ENCODE measurements around the gene UPK2.

The UPK2 gene

DNA sequence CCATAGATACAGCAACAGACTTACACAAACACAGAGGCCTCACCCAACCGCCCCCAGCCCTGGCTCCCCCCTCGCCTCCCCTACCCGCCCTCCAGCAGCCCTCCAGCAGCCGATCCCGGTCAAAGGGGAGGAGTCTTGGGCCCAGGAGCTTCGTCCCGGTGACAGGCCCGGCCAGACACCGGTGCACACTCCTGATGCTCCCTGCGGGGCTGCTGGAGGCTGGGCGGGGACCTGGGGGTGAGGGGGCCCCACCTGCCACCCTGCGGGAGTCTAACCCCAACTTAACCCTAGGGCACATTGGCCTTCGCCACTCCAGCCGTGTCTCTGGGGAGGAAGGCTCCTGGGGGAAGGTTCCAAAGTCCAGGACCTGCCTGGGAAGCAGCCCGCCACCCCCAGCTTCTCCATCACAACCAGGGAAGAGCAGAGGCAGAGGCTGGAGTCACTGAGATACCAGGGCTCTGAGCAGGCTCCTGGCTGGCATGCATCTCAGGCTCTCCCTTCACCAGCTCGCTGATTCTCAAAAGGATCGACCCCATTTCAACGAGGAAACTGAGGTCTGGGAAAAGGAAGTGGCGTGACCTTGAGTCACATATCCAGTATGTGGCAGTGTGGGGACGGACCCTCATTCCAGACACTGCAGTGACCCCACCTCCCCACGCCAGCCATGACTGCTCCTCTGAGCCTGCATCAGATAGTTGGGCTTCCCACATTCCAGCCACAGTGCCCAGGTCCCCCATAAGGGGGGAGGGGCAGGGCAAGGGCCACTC lies 44.8 kb upstream of the UPK2 start:
- H3K36me3 ChIP-seq (ENCODE audit: control insufficient read depth in 2 of 2, insufficient read depth in 1 of 2, low read length in 2 of 2) = peaks cover 0 to 17% of the 10 kb centered on the region in 2 experiments; a peak in 1 of 3 replicates
- POLR2A ChIA-PET = interaction anchor here (0.6 to 6.3 kb wide), 4 partner anchors 19 to 121 kb away, joined by 3 to 96 read pairs (median 4); partner anchors contain the start of gene DDX6
- no peaks in the 10 kb centered on the region for H3K9me3 ChIP-seq (ENCODE audit: control insufficient read depth, insufficient read depth, low read depth, low read length)
- CTCF ChIA-PET = interaction anchor here (0.7 to 6.9 kb wide), 2 partner anchors 17 to 449 kb away, joined by 3 to 196 read pairs; partner anchors contain the start of gene BCL9L
- H3K4me1 ChIP-seq (ENCODE audit: control insufficient read depth, insufficient read depth, low read length) = peaks cover 14% of the 10 kb centered on the region
- TF ChIP-seq KLF8 (tag by site-specific recombination; IDR thresholded peaks at IDR 0.05) (0 out of 2 replicates have a peak, but pooled peaks have one; percentile 10), SP7 (tag by site-specific recombination; IDR thresholded peaks at IDR 0.05) (no peak), ZNF600 (tag by site-specific recombination; IDR thresholded peaks at IDR 0.05) (peak; percentile 81), ZNF449 (tag by site-specific recombination; IDR thresholded peaks at IDR 0.05) (peak; percentile 79), ZNF292 (tag by site-specific recombination; IDR thresholded peaks at IDR 0.05; ENCODE audit: borderline replicate concordance, low read depth) (no peak), GLIS1 (tag by site-specific recombination; IDR thresholded peaks at IDR 0.05) (peak; percentile 57), IKZF3 (tag by site-specific recombination; IDR thresholded peaks at IDR 0.05) (peak; percentile 17; the same call in 1 of the 2 replicates), ZNF221 (tag by site-specific recombination; IDR thresholded peaks at IDR 0.05; ENCODE audit: borderline replicate concordance) (no peak), ZNF394 (tag by site-specific recombination; IDR thresholded peaks at IDR 0.05; ENCODE audit: borderline replicate concordance) (peak; percentile 72), KLF16 (tag by site-specific recombination; IDR thresholded peaks at IDR 0.05) (no peak), GLIS2 (tag by site-specific recombination; IDR thresholded peaks at IDR 0.05) (peak; percentile 70)
- TF ChIP-seq, protein P1, sequence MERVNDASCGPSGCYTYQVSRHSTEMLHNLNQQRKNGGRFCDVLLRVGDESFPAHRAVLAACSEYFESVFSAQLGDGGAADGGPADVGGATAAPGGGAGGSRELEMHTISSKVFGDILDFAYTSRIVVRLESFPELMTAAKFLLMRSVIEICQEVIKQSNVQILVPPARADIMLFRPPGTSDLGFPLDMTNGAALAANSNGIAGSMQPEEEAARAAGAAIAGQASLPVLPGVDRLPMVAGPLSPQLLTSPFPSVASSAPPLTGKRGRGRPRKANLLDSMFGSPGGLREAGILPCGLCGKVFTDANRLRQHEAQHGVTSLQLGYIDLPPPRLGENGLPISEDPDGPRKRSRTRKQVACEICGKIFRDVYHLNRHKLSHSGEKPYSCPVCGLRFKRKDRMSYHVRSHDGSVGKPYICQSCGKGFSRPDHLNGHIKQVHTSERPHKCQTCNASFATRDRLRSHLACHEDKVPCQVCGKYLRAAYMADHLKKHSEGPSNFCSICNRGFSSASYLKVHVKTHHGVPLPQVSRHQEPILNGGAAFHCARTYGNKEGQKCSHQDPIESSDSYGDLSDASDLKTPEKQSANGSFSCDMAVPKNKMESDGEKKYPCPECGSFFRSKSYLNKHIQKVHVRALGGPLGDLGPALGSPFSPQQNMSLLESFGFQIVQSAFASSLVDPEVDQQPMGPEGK (tag by site-specific recombination; IDR thresholded peaks at IDR 0.05) = peak; percentile 38; the same call in 1 of the 2 replicates
- TF ChIP-seq, protein P2, sequence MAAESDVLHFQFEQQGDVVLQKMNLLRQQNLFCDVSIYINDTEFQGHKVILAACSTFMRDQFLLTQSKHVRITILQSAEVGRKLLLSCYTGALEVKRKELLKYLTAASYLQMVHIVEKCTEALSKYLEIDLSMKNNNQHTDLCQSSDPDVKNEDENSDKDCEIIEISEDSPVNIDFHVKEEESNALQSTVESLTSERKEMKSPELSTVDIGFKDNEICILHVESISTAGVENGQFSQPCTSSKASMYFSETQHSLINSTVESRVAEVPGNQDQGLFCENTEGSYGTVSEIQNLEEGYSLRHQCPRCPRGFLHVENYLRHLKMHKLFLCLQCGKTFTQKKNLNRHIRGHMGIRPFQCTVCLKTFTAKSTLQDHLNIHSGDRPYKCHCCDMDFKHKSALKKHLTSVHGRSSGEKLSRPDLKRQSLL (tag by site-specific recombination; IDR thresholded peaks at IDR 0.05) = 0 out of 2 replicates have a peak, but pooled peaks have one; percentile 5
- no peak overlapping the region; the same call in none of the 2 replicates for H3K4me3 ChIP-seq (ENCODE audit: low read depth, low read length)
- peak overlapping the region; percentile 64 for H3K27ac ChIP-seq (ENCODE audit: extremely low read depth, low read depth, low read length)

DNA sequence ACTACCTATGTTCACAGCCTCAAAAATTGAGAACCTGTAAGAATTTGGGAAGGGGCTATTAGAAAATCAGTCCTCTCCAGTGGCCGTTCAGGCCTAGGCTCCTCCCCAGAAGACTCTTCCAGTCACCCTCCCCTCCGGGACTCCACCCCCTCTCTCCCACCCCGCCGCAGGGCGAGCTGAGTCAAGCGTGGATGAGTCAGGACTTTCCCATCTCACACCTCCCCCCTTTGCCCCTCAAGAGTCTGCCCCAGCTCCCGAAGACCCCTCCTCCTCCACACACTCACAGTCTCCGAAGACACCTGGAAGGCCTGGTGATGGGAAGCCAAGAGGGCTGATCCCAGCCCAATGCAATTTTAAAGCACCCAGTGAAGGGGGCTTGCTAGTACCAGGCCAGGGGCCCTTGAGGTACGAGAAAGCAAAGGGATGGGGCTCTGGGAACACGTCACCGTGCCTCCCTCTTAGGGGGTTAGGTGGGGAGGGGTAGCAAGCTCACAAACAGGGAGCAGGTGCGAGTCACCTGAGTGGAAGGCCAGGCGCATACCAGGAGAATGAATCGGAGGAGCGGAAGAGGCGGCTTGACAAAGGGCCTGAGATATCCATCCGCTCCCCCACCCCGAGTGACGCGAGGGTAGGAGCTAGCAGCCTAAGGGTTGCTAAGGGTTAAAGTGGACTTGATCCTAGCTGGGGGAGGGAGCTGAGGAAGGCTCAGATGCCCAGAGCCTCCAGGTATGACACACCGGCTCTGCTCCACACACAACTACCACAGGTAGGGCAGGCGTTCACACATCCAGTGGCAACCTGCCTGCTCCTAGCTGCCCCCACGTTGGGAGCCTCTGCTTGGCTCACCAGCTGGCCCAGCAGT lies 44.0 kb upstream of the UPK2 start:
- Histone ChIP-seq H3K9me3 (ENCODE audit: control insufficient read depth, insufficient read depth, low read depth, low read length) (no peaks in the 10 kb centered on the region), H3K4me1 (ENCODE audit: control insufficient read depth, insufficient read depth, low read length) (peaks cover 17% of the 10 kb centered on the region), H3K27ac (ENCODE audit: extremely low read depth, low read depth, low read length) (peak overlapping the region; percentile 7; the same call in 1 of the 2 replicates), H3K4me3 (ENCODE audit: low read depth, low read length) (peak overlapping the region; percentile 1), H3K36me3 (ENCODE audit: control insufficient read depth in 2 of 2, insufficient read depth in 1 of 2, low read length in 2 of 2) (peaks cover 0 to 10% of the 10 kb centered on the region in 2 experiments; a peak in 1 of 3 replicates)
- CTCF ChIA-PET = interaction anchor here (6.9 kb wide), 1 partner anchor 17 kb away, joined by 196 read pairs; the partner anchor contains the start of gene BCL9L
- POLR2A ChIA-PET = interaction anchor here (0.9 to 6.3 kb wide), 4 partner anchors 18 to 209 kb away, joined by 3 to 96 read pairs (median 4); partner anchors contain the start of genes DDX6 and HINFP
- TF ChIP-seq ZNF26 (tag by site-specific recombination; IDR thresholded peaks at IDR 0.05) = no peak
- peak; percentile 43; the same call in 1 of the 2 replicates for TF ChIP-seq ZBTB48 (tag by site-specific recombination; IDR thresholded peaks at IDR 0.05)
- TF ChIP-seq, protein P3, sequence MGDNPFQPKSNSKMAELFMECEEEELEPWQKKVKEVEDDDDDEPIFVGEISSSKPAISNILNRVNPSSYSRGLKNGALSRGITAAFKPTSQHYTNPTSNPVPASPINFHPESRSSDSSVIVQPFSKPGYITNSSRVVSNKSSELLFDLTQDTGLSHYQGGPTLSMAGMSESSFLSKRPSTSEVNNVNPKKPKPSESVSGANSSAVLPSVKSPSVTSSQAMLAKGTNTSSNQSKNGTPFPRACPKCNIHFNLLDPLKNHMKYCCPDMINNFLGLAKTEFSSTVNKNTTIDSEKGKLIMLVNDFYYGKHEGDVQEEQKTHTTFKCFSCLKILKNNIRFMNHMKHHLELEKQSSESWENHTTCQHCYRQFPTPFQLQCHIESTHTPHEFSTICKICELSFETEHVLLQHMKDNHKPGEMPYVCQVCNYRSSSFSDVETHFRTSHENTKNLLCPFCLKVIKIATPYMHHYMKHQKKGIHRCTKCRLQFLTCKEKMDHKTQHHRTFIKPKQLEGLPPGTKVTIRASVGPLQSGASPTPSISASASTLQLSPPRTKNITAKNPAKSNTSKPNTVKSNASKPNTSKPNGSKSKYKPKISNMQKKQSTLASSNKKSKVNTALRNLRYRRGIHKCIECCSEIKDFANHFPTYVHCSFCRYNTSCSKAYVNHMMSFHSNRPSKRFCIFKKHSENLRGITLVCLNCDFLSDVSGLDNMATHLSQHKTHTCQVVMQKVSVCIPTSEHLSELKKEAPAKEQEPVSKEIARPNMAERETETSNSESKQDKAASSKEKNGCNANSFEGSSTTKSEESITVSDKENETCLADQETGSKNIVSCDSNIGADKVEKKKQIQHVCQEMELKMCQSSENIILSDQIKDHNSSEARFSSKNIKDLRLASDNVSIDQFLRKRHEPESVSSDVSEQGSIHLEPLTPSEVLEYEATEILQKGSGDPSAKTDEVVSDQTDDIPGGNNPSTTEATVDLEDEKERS (tag by site-specific recombination; IDR thresholded peaks at IDR 0.05) = no peak
- TF ChIP-seq ZNF629 (tag by site-specific recombination; IDR thresholded peaks at IDR 0.05) = peak; percentile 60
- peak; percentile 55 for TF ChIP-seq GLIS2 (tag by site-specific recombination; IDR thresholded peaks at IDR 0.05)
- TF ChIP-seq, protein P4, sequence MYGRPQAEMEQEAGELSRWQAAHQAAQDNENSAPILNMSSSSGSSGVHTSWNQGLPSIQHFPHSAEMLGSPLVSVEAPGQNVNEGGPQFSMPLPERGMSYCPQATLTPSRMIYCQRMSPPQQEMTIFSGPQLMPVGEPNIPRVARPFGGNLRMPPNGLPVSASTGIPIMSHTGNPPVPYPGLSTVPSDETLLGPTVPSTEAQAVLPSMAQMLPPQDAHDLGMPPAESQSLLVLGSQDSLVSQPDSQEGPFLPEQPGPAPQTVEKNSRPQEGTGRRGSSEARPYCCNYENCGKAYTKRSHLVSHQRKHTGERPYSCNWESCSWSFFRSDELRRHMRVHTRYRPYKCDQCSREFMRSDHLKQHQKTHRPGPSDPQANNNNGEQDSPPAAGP (tag by site-specific recombination; IDR thresholded peaks at IDR 0.05) = peak; percentile 70

Measured in HEK293 (cell line).